ENCODE measurements around the gene ANO1. TPM values are rescaled to one million over a fixed set of nuclear protein-coding genes. Genes with fewer than 3 reads are reported as not detected.

The ANO1 gene
- total and polyA plus RNA-seq, 2 of the 8 experiments (the other 6 are each of a cell fraction or from before 2014, with no cell fraction given): 4.7 to 5.0 TPM

- H3K9ac ChIP-seq (replicated peaks in 1 of 4; ENCODE audit: extremely low read depth in 1 of 4, low read depth in 3 of 4, low read length in 3 of 4): no peak overlapping the region
- no peak for TF ChIP-seq ZNF274 (IDR thresholded peaks at IDR 0.05; ENCODE audit: borderline replicate concordance, extremely low read depth, low read length)
- no peak overlapping the region for H2BK120ac ChIP-seq (replicated peaks; ENCODE audit: low read depth, low read length)
- no peak for FAIRE-seq
- H3K9me3 ChIP-seq (ENCODE audit: insufficient read depth in 2 of 2, low read depth in 1 of 2, low read length in 1 of 2): no peaks in the 10 kb centered on the region
- no peak overlapping the region for H2BK12ac ChIP-seq (ENCODE audit: low read depth, low read length)
- ChIA-PET POLR2A (ENCODE audit: partially characterized antibody) (no interaction called here), CTCF (ENCODE audit: partially characterized antibody) (interaction anchor here (0.7 kb wide), 1 partner anchor 697 kb away, joined by 3 read pairs; no protein-coding TSS in a partner anchor)
- peaks cover 15% of the 10 kb centered on the region; the same call in 1 of the 2 replicates for H3K23me2 ChIP-seq (ENCODE audit: low read depth, low read length)
- no peaks in the 10 kb centered on the region; a peak in 1 of 7 replicates for H3K27me3 ChIP-seq (replicated peaks in 1 of 4; ENCODE audit: control insufficient read depth in 3 of 4, extremely low read depth in 1 of 4, insufficient read depth in 3 of 4, low read length in 3 of 4)
- H2BK15ac ChIP-seq (ENCODE audit: low read length): no peak overlapping the region
- no peaks in the 10 kb centered on the region for H3K79me1 ChIP-seq (ENCODE audit: low read depth, low read length)
- WGBS, 2 experiments (ENCODE audit: extremely low coverage in 1 of 2, insufficient coverage in 1 of 2, insufficient read length in 1 of 2, insufficient replicate concordance in 2 of 2, low coverage in 1 of 2, low lambda C conversion rate in 2 of 2, missing lambda C conversion rate in 1 of 2): 71 to 100% methylated on average over 1 of the region's 1 CpG
- no peak overlapping the region for H3K4ac ChIP-seq (replicated peaks; ENCODE audit: insufficient read length, low read depth, low read length)
- peak overlapping the region; percentile 53 for H3K56ac ChIP-seq (replicated peaks; ENCODE audit: insufficient read length, low read depth, low read length)
- H3K18ac ChIP-seq (ENCODE audit: extremely low read depth, low read length): no peak overlapping the region
- no peak overlapping the region for H3K23ac ChIP-seq (ENCODE audit: insufficient read length)
- no peak overlapping the region for H2AK5ac ChIP-seq (ENCODE audit: low read depth, low read length)
- H2AFZ ChIP-seq (ENCODE audit: low read length): no peak overlapping the region
- DNase-seq (ENCODE audit: low read depth in 1 of 2, low spot score in 2 of 2): no peak
- no peak overlapping the region for H2BK20ac ChIP-seq (ENCODE audit: low read length)
- H3K14ac ChIP-seq (ENCODE audit: insufficient read length): no peak overlapping the region
- H3K79me2 ChIP-seq (ENCODE audit: control insufficient read depth in 1 of 2, insufficient read depth in 2 of 2, low read length in 2 of 2): no peaks in the 10 kb centered on the region
- H4K8ac ChIP-seq (ENCODE audit: extremely low read depth, insufficient read depth, low read length): no peak overlapping the region
- peaks cover 0 to 8% (median 3%) of the 10 kb centered on the region in 4 experiments; a peak in 6 of 7 replicates for H3K4me1 ChIP-seq (replicated peaks in 1 of 4; ENCODE audit: control insufficient read depth in 3 of 4, insufficient read depth in 4 of 4, low read length in 3 of 4)
- H4K91ac ChIP-seq (replicated peaks; ENCODE audit: insufficient read length, low read length): no peak overlapping the region
- H3K4me2 ChIP-seq (ENCODE audit: insufficient read depth in 1 of 2, low read depth in 2 of 2, low read length in 2 of 2): no peak overlapping the region
- H2BK5ac ChIP-seq (ENCODE audit: low read depth, low read length): no peak overlapping the region
- H4K20me1 ChIP-seq (replicated peaks in 1 of 2; ENCODE audit: control insufficient read depth in 1 of 2, insufficient read depth in 2 of 2, low read length in 2 of 2): peaks cover 0 to 3% of the 10 kb centered on the region in 2 experiments
- H3K4me3 ChIP-seq (ENCODE audit: extremely low read depth in 1 of 4, insufficient read depth in 2 of 4, low read depth in 3 of 4, low read length in 4 of 4): no peak overlapping the region
- no peaks in the 10 kb centered on the region for H3K36me3 ChIP-seq (ENCODE audit: control insufficient read depth in 2 of 4, insufficient read depth in 4 of 4, low read length in 3 of 4)
- no peak overlapping the region for H3K27ac ChIP-seq (ENCODE audit: low read depth, low read length)
- no peak overlapping the region for H4K5ac ChIP-seq (ENCODE audit: insufficient read length, low read depth, low read length)
These were observed 40.5 kb downstream of the ANO1 start for GRCh38 chr11:70118642-70119041.
